H1 (cell line): ENCODE results near the gene TLR10. TPM values are rescaled to one million over a fixed set of nuclear protein-coding genes. Genes with fewer than 3 reads are reported as not detected.

Source experiments
- polyA plus RNA-seq, 7 experiments: library from polyadenylated mRNA; depleted of rRNA in 3 of 7; stranded (reverse) in 5 of 7; unstranded in 2 of 7; fragments of >200 nt in 5 of 7; fragments of 200-250 nt in 2 of 7; gene quantifications; 1 replicate in 5 of 7; 2 replicates in 1 of 7; 4 replicates in 1 of 7; pipeline versions ENCODE4 v1.2.1 to v1.2.3, GENCODE V29; 2011 to 2013; ENCODE audit warnings: missing spikeins in 2 of 7, mixed read lengths in 2 of 7
- total RNA-seq: library from RNA; stranded (reverse); fragmentation: NEBNext Ultra II Directional; extraction: Animal tissue kit (Norgen Biotek cat#: 25700); gene quantifications from 2 replicates; pipeline ENCODE4 v1.2.1, GENCODE V29; 2021
- TF ChIP-seq, protein P1 (sequence below): fragments of 300-600 bp; sonication (generic); IDR thresholded peaks from 2 replicates; pipeline ENCODE4 v1.7.1; 2012; ENCODE audit warnings: low read length, moderate library complexity, mild to moderate bottlenecking, inconsistent platforms; ENCODE audit not compliant: insufficient replicate concordance

The TLR10 gene
- total and polyA plus RNA-seq, 2 of the 8 experiments (the other 6 are each of a cell fraction or from before 2014, with no cell fraction given) = not detected

DNA sequence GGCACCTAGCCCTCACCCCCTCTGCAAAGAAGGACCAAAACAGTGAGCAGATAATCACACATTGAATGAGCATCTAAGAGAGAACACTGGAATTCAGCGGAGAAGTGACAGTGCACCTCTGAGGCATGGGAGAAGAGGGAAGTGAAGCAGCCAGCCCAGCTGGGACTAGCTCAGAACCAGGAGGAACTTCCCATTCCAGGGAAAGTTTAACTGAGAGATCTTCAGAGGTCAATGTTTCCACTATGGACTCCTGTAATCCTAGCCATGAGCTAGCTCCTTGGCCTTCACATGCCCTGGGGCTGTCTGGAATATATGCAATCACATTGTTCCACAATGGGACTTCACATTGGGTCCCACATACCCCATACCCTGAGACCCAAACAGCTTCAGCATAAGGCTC lies 49.4 kb upstream of the TLR10 start (continued):
- TF ChIP-seq, protein P1, sequence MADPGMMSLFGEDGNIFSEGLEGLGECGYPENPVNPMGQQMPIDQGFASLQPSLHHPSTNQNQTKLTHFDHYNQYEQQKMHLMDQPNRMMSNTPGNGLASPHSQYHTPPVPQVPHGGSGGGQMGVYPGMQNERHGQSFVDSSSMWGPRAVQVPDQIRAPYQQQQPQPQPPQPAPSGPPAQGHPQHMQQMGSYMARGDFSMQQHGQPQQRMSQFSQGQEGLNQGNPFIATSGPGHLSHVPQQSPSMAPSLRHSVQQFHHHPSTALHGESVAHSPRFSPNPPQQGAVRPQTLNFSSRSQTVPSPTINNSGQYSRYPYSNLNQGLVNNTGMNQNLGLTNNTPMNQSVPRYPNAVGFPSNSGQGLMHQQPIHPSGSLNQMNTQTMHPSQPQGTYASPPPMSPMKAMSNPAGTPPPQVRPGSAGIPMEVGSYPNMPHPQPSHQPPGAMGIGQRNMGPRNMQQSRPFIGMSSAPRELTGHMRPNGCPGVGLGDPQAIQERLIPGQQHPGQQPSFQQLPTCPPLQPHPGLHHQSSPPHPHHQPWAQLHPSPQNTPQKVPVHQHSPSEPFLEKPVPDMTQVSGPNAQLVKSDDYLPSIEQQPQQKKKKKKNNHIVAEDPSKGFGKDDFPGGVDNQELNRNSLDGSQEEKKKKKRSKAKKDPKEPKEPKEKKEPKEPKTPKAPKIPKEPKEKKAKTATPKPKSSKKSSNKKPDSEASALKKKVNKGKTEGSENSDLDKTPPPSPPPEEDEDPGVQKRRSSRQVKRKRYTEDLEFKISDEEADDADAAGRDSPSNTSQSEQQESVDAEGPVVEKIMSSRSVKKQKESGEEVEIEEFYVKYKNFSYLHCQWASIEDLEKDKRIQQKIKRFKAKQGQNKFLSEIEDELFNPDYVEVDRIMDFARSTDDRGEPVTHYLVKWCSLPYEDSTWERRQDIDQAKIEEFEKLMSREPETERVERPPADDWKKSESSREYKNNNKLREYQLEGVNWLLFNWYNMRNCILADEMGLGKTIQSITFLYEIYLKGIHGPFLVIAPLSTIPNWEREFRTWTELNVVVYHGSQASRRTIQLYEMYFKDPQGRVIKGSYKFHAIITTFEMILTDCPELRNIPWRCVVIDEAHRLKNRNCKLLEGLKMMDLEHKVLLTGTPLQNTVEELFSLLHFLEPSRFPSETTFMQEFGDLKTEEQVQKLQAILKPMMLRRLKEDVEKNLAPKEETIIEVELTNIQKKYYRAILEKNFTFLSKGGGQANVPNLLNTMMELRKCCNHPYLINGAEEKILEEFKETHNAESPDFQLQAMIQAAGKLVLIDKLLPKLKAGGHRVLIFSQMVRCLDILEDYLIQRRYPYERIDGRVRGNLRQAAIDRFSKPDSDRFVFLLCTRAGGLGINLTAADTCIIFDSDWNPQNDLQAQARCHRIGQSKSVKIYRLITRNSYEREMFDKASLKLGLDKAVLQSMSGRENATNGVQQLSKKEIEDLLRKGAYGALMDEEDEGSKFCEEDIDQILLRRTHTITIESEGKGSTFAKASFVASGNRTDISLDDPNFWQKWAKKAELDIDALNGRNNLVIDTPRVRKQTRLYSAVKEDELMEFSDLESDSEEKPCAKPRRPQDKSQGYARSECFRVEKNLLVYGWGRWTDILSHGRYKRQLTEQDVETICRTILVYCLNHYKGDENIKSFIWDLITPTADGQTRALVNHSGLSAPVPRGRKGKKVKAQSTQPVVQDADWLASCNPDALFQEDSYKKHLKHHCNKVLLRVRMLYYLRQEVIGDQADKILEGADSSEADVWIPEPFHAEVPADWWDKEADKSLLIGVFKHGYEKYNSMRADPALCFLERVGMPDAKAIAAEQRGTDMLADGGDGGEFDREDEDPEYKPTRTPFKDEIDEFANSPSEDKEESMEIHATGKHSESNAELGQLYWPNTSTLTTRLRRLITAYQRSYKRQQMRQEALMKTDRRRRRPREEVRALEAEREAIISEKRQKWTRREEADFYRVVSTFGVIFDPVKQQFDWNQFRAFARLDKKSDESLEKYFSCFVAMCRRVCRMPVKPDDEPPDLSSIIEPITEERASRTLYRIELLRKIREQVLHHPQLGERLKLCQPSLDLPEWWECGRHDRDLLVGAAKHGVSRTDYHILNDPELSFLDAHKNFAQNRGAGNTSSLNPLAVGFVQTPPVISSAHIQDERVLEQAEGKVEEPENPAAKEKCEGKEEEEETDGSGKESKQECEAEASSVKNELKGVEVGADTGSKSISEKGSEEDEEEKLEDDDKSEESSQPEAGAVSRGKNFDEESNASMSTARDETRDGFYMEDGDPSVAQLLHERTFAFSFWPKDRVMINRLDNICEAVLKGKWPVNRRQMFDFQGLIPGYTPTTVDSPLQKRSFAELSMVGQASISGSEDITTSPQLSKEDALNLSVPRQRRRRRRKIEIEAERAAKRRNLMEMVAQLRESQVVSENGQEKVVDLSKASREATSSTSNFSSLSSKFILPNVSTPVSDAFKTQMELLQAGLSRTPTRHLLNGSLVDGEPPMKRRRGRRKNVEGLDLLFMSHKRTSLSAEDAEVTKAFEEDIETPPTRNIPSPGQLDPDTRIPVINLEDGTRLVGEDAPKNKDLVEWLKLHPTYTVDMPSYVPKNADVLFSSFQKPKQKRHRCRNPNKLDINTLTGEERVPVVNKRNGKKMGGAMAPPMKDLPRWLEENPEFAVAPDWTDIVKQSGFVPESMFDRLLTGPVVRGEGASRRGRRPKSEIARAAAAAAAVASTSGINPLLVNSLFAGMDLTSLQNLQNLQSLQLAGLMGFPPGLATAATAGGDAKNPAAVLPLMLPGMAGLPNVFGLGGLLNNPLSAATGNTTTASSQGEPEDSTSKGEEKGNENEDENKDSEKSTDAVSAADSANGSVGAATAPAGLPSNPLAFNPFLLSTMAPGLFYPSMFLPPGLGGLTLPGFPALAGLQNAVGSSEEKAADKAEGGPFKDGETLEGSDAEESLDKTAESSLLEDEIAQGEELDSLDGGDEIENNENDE = no peak
